Right ventricle myocardium superior (tissue), 1 donor: ENCODE data around the gene TMEM35A. TPM values are rescaled to one million over a fixed set of nuclear protein-coding genes. Genes with fewer than 3 reads are reported as not detected.
"Not testable (repeated sequence)": the region's sequence is repeated elsewhere in the genome, so short reads cannot be mapped to it uniquely, and the experiment has no call there.

Experiments
- ATAC-seq: fragments of 200-7000 bp; cut with Tn5 transposase; one replicate; pipeline ENCODE4 v1.9.1; 2020; ENCODE audit warnings: mild to moderate bottlenecking; ENCODE audit not compliant: poor library complexity
- DNase-seq: peaks from one replicate; pipeline ENCODE4 v3.0.0-alpha.2; 2020
- intact Hi-C: fragments of 100-400 bp; cut with DNase I; formaldehyde crosslinking; loops from one replicate; pipeline ENCODE4 v1.11.2; 2022
- long read RNA-seq: library from polyadenylated mRNA; unstranded; transcript quantifications from one replicate; pipeline ENCODE4 v2.0.0, GENCODE V29; 2021
- total RNA-seq: library from RNA; stranded (reverse); fragmentation: NEBNext Ultra II Directional; extraction: Animal tissue kit (Norgen Biotek cat#: 25700); gene quantifications from one replicate; pipeline ENCODE4 v1.2.1, GENCODE V29; 2021
- donor health status: DM: no; HTN: yes; CAD: no; lungs with severe emphysema.

The TMEM35A gene
- total RNA-seq = 0.30 TPM
- long read RNA-seq = 0 reads

DNA sequence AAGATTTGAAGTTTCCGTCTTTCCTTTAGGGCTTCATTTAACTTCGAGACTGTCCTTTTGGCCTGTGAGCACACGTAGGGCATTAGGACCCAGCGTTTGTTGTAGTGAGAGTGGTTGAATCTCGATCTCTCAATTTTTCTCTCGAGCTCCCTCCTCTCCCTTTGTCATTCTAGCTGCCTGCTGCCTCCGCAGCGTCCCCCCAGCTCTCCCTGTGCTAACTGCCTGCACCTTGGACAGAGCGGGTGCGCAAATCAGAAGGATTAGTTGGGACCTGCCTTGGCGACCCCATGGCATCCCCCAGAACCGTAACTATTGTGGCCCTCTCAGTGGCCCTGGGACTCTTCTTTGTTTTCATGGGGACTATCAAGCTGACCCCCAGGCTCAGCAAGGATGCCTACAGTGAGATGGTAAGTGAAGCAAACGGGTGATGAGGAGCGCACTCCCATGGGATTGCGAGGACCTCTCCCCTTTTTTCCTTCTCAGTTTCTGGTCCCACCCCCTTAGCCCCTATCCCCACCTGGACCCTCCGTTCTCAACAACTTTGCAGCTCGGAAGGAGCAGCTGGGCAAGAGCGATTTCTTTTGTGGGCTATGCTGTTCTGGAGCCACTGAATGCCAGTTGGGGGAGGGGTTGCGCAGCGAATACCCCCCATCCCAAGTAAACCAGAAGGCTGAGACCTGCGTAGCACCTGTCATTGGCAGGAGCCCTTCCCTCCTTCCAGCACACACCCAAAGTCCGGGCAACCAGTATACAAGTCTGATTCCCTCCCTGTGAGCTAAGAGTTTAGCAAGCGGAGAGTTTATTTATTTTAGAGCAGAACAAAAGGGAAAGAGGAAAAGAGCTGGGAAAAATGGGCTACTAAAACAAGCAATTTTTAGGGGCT is at the start of gene TMEM35A:
Gene TMEM35A (plus strand): TSS at position 164 of the 883 bp plus-strand sequence. CDS start 124 bp downstream, at position 288.
- intact Hi-C loops = no loop called here
- no peak for DNase-seq
- no peak for ATAC-seq

GRCh38 chrX:101029665-101030064 is 49.0 kb upstream of the TMEM35A start:
- intact Hi-C loops = no loop called here
- no peak for ATAC-seq
- DNase-seq = no peak

DNA sequence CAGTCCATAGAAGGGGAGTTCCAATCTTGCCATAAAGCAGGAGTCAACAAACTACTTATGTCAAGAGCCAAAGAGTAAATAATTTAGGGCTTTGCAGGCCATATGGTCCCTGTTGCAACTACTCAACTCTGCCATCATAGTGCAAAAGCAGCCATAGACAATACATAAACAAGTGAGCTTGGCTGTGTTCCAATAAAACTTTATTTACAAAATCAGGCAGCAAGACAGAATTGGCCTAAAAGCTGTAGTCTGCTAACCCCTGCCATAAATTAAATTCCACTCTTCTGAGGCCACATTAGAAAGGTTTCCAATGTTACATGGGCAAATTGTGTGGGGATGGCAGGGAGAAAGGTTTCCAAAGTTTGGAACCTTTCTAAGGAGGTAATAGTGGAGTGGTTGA is 41.4 kb upstream of the TMEM35A start:
- intact Hi-C loops = no loop called here
- no peak for DNase-seq
- ATAC-seq = no peak

- ATAC-seq (no peak), DNase-seq (no peak)
- intact Hi-C loops = no loop called here
Measured at GRCh38 chrX:101040197-101040596, 38.5 kb upstream of the TMEM35A start.

DNA sequence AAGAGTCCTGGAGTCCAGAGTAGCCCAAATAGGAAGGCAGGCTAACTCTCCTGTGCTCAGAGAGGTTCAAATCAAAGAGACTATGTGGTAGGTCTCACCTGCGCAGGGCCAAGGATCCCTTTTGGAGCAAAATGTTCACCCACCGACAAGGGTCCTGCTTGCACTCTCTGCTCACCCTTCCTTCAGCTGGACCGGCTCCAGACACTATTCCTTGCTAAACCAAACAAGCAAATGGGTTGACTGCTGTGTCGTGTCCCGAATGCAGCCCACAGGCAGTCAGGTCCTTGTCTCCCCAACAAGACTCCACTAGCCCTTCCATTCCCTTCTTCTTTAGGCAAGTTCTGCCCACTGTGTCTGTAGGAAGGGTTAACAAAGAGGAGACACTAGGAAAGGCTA is 27.5 kb upstream of the TMEM35A start:
- intact Hi-C loops = no loop called here
- DNase-seq = no peak
- ATAC-seq = no peak

DNA sequence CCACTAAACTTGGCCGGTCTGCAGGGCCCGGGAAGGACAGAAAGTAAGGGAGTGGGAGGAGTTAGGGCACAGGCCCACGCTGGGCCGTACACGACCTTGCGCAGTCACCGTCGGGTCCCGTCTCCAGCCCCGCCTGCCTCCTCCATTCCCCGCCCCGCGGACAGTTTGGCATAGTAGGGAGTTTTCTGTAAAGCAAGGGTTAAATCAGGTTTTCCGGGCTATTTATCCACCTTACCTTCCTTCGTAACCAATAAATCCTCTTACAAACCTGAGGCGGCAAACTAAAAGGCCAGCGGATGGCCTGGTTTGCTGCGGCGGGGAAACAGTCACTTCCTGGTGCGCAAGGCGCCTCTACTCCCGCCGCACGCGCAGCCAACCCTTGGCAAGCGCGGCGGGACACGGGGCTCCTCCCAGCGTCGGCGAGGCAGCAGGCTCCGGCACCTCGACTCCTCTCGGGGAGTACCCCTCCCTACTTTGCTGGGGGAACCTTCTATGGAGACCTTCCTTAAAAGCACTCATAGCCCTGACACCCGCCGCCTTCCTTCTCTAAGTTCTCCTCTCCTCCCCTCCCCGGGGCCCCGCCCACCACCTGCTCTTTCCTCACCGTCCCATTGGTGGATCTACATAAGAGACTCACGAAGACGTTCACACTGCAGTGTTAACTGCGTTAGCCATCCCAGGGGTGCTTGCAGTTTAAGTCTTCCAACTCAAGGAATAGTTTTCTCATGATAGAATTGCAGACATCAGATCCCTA is 27.0 kb upstream of the TMEM35A start, which contains the start of gene TRMT2B:
Gene TRMT2B (minus strand): TSS at position 563 of the 754 bp plus-strand sequence. CDS start 9,822 bp downstream, outside the sequence.
- peak; percentile 99 for ATAC-seq
- intact Hi-C loops = no loop called here
- peak; percentile 88 for DNase-seq

- intact Hi-C loops, DNase-seq, ATAC-seq: not testable (repeated sequence)
Measured at GRCh38 chrX:101056551-101056950, 22.1 kb upstream of the TMEM35A start.

GRCh38 chrX:101057093-101057714 is 21.5 kb upstream of the TMEM35A start:
- DNase-seq (no peak), ATAC-seq (no peak)
- intact Hi-C loops = no loop called here

DNA sequence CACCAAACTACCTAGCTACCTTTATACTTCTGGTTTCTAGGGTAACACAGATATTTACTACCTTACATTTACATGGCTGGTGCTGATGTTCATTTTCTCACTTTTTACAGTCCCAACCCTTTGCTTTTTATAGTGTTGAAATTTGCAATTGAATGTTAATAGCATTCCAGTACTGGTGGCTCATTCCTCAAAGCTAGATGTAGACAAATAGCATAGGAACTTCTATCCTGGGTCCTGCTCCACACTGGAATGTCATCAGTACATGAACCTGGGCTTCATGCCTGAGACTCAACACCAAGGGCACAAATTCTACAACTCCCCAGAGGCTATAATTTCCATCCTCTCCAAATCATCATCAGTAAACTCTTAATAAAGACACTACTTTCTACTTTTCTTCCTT is 16.5 kb upstream of the TMEM35A start:
- intact Hi-C loops = no loop called here
- no peak for ATAC-seq
- no peak for DNase-seq

GRCh38 chrX:101071582-101071981 is 7.1 kb upstream of the TMEM35A start:
- ATAC-seq (no peak), DNase-seq (no peak)
- intact Hi-C loops = no loop called here

DNA sequence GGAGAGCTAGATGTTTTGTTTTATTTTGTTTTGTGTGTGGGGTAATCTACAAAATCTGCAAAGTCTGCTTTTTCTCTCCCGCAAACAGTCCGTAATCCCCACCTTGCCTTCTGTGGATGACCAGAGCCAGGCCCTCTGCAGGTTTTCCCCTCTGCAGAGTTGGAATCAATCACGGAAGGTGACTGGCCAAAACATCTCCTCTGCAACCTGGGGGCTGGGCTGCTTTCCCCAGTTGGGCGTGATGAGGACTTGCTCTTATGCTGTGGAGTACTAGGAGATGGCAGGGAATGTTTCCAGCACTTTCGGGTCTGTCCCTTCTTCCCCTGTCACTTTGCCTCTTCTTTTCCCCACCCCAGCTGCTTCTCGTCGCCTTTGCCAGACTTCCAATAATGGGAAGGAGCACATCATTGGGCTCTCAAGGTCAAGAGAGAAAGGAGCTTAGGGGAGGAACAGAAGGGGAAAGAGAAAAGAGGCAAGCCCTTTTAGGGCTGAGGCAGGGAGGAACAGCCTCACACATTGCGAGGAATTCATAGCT is 1.1 kb downstream of the TMEM35A start:
- intact Hi-C loops = no loop called here
- no peak for ATAC-seq

DNA sequence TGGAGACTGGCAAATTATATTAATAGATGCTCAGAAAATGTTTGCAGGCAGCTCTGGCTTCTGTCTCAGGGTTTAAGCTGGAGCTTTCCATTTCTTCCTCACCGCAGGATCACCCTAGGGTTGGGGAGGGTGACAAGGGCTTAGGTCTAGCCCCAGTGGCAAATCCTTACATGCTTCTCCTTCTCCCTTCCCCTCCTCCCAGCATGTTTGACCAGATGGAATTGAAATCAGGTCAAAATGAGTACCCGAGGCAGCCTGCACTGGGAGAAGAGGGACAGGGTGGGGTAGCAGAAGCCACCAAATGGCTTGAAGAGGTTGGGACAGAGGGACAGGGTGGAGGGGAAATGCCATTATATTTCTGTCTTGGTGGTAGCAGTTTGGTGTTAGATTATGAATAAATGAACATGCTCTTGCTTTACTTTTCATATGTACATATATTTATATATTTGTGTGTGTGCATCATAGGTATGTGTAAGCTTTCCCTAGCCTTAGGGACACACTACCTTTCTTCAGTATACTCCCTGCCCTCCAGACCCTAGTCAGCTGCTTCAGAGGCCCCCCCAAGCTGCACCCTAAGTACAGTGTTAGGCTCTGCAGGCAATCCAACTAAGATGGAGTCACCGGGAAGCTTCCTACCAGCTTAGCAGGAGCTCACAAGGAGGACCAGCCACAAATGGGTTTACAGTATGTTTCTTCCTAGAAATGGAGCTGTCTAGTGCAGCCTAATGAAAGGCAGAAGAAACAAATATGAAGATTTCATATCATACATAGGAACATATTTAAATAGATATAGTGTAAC is 1.8 kb downstream of the TMEM35A start:
- DNase-seq (no peak), ATAC-seq (no peak)
- intact Hi-C loops = no loop called here

More for the DNA sequence above, 1.1 kb downstream of the TMEM35A start:
- no peak for DNase-seq

DNA sequence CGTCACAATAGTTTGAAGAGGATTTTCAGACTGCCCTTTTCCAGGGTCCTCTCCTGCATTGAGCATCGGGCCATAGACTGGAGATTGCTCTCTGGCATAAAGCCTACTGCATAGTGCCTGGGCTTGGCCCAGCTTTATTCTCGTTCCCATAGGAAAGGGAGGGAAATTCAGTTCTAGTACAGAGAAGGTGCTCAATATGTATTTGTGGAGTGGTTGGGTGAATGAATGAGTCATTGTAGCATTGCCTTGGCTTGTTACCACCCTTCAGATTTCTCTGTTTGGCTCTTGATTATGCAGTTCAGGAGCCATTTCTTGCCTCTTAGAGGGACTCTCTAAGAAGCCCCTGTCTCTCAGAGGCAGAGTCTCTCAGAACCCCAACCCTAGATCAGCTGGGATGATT is 2.6 kb downstream of the TMEM35A start:
- ATAC-seq (no peak), DNase-seq (no peak)
- intact Hi-C loops = no loop called here

GRCh38 chrX:101091817-101092216 is 13.1 kb downstream of the TMEM35A start:
- no peak for ATAC-seq
- no peak for DNase-seq
- intact Hi-C loops = no loop called here

- intact Hi-C loops = no loop called here
- peak; percentile 100 for ATAC-seq
- DNase-seq = peak; percentile 96
Measured at GRCh38 chrX:101097546-101098453, 19.1 kb downstream of the TMEM35A start, which contains the start of gene CENPI. CENPI (plus strand) TSS chrX:101098204; CDS start chrX:101101071, 2,867 bp downstream.

GRCh38 chrX:101108284-101108683 is 29.6 kb downstream of the TMEM35A start:
- intact Hi-C loops = no loop called here

DNA sequence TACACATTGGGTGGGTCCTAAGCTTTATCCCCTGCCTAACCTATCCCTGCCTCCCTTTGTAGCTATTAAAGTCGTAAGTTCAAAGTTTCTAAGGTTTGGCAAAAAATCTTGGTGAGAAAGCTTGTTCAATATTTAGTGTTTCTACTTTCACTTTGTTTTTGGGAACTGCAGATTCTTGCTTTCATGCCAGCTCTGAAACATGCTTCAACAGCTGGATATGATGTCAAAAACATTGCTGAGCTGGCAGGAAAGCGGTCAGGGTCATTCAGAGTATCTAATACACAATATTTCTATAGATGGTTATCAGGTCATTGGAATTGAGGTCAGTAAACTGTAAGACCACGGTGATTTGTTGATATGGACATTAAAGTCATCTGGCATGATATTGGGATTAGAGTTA is 39.0 kb downstream of the TMEM35A start:
- DNase-seq (no peak), ATAC-seq (no peak)
- intact Hi-C loops = no loop called here

More at GRCh38 chrX:101108284-101108683, 29.6 kb downstream of the TMEM35A start:
- DNase-seq (no peak), ATAC-seq (no peak)
